HG03066 (cell line): ENCODE data around the gene NXPH3.

Source experiments
- ATAC-seq: cut with Tn5 transposase; IDR thresholded peaks from one replicate; pipeline ENCODE4 v1.9.1; 2021; ENCODE audit warnings: low read depth; ENCODE audit not compliant: unreplicated experiment

NXPH3 gene

GRCh38 chr17:49588726-49589576 lies 13.3 kb downstream of the NXPH3 start:
- no peak for ATAC-seq

- ATAC-seq, result no peak
Measured at GRCh38 chr17:49589577-49589927, 13.9 kb downstream of the NXPH3 start.

- ATAC-seq, result no peak
Measured at GRCh38 chr17:49590874-49591273, 15.2 kb downstream of the NXPH3 start.

GRCh38 chr17:49592263-49592662 lies 16.6 kb downstream of the NXPH3 start:
- ATAC-seq, result no peak

GRCh38 chr17:49595328-49595727 lies 19.7 kb downstream of the NXPH3 start:
- ATAC-seq, result no peak

GRCh38 chr17:49595980-49596379 lies 20.3 kb downstream of the NXPH3 start:
- ATAC-seq, result no peak

- ATAC-seq, result no peak
Measured at GRCh38 chr17:49596613-49597244, 21.1 kb downstream of the NXPH3 start.

GRCh38 chr17:49597436-49597835 lies 21.8 kb downstream of the NXPH3 start:
- no peak for ATAC-seq

- ATAC-seq, result no peak
Measured at GRCh38 chr17:49597928-49598655, 22.4 kb downstream of the NXPH3 start.

- ATAC-seq, result no peak
Measured at GRCh38 chr17:49598918-49599317, 23.2 kb downstream of the NXPH3 start.

- no peak for ATAC-seq
Measured at GRCh38 chr17:49600949-49601348, 25.3 kb downstream of the NXPH3 start.

GRCh38 chr17:49602783-49603182 lies 27.1 kb downstream of the NXPH3 start:
- ATAC-seq, result no peak

- ATAC-seq, result no peak
Measured at GRCh38 chr17:49603238-49603637, 27.6 kb downstream of the NXPH3 start.

GRCh38 chr17:49603720-49604119 lies 28.0 kb downstream of the NXPH3 start:
- no peak for ATAC-seq

- ATAC-seq, result no peak
Measured at GRCh38 chr17:49604314-49604869, 28.7 kb downstream of the NXPH3 start.

- ATAC-seq, result no peak
Measured at GRCh38 chr17:49610883-49611584, 35.4 kb downstream of the NXPH3 start.

GRCh38 chr17:49612726-49613125 lies 37.1 kb downstream of the NXPH3 start:
- no peak for ATAC-seq

- no peak for ATAC-seq
Measured at GRCh38 chr17:49613182-49613800, 37.6 kb downstream of the NXPH3 start.

GRCh38 chr17:49616086-49616485 lies 40.4 kb downstream of the NXPH3 start:
- no peak for ATAC-seq

GRCh38 chr17:49616601-49617131 lies 41.0 kb downstream of the NXPH3 start:
- ATAC-seq, result no peak
